ENCODE measurements around the gene PCYOX1L.
A peak's percentile ranks its signal among the peaks of the same experiment; 100 is the strongest.

Gene PCYOX1L

GRCh38 chr5:149376104-149376503 is 18.3 kb downstream of the PCYOX1L start:
- TF ChIP-seq CTCF (IDR thresholded peaks at IDR 0.05) = no peak
- DNase-seq = no peak
- Histone ChIP-seq H3K4me1 (peaks cover 0 to 69% (median 55%) of the 10 kb centered on the region in 4 donors), H3K27me3 (no peaks in the 10 kb centered on the region), H3K36me3 (no peaks in the 10 kb centered on the region), H3K9me3 (no peaks in the 10 kb centered on the region), H3K4me3 (no peak overlapping the region), H3K27ac (peak overlapping the region; percentile 21 to 93)
- intact Hi-C loops (cut with DNase I; ENCODE audit: low total_unique reads) = no loop called here

GRCh38 chr5:149376711-149377447 is 19.0 kb downstream of the PCYOX1L start:
- H3K27ac ChIP-seq = peak overlapping the region; percentile 30 to 93
- H3K4me1 ChIP-seq = peaks cover 0 to 69% (median 55%) of the 10 kb centered on the region in 4 donors
- no peak for TF ChIP-seq CTCF (IDR thresholded peaks at IDR 0.05)
- H3K36me3 ChIP-seq = no peaks in the 10 kb centered on the region
- intact Hi-C loops (cut with DNase I; ENCODE audit: low total_unique reads) = no loop called here
- DNase-seq = no peak
- no peak overlapping the region for H3K4me3 ChIP-seq
- no peaks in the 10 kb centered on the region for H3K9me3 ChIP-seq
- H3K27me3 ChIP-seq = no peaks in the 10 kb centered on the region

- Histone ChIP-seq H3K4me1 (peaks cover 0 to 69% (median 57%) of the 10 kb centered on the region in 4 donors), H3K4me3 (no peak overlapping the region), H3K9me3 (no peaks in the 10 kb centered on the region), H3K36me3 (no peaks in the 10 kb centered on the region), H3K27ac (peak overlapping the region; percentile 93), H3K27me3 (no peaks in the 10 kb centered on the region)
- no peak for TF ChIP-seq CTCF (IDR thresholded peaks at IDR 0.05)
- intact Hi-C loops (cut with DNase I; ENCODE audit: low total_unique reads) = no loop called here
- DNase-seq = peak in 1 of 2 donors; percentile 63
These were observed 20.5 kb downstream of the PCYOX1L start for GRCh38 chr5:149378241-149378820.

GRCh38 chr5:149379177-149379761 is 21.4 kb downstream of the PCYOX1L start, which contains the start of gene IL17B:
IL17B (minus strand) TSS chr5:149379292; CDS start chr5:149379225, 67 bp downstream.
- intact Hi-C loops (cut with DNase I; ENCODE audit: low total_unique reads) = no loop called here
- H3K4me1 ChIP-seq = peaks cover 0 to 69% (median 63%) of the 10 kb centered on the region in 4 donors
- peak within 1 kb of the TSS in 1 of 2 donors; percentile 20 for H3K4me3 ChIP-seq

More at GRCh38 chr5:149379177-149379761, 21.4 kb downstream of the PCYOX1L start, which contains the start of gene IL17B:
- no peaks in the 10 kb centered on the region for H3K36me3 ChIP-seq
- TF ChIP-seq CTCF (IDR thresholded peaks at IDR 0.05) = no peak
- peak within 1 kb of the TSS; percentile 93 for H3K27ac ChIP-seq
- H3K27me3 ChIP-seq = no peaks in the 10 kb centered on the region
- H3K9me3 ChIP-seq = no peaks in the 10 kb centered on the region
- DNase-seq = peak in 1 of 2 donors; percentile 76
